GM18873 (cell line): ENCODE measurements around the gene MORC3.
"Not testable (repeated sequence)": the region's sequence is repeated elsewhere in the genome, so short reads cannot be mapped to it uniquely, and the experiment has no call there.

Source experiments
- ATAC-seq: cut with Tn5 transposase; IDR thresholded peaks from one replicate; pipeline ENCODE4 v1.9.1; 2021; ENCODE audit warnings: mild to moderate bottlenecking, moderate library complexity, moderate number of reproducible peaks; ENCODE audit not compliant: unreplicated experiment, low FRiP score

Gene MORC3

DNA sequence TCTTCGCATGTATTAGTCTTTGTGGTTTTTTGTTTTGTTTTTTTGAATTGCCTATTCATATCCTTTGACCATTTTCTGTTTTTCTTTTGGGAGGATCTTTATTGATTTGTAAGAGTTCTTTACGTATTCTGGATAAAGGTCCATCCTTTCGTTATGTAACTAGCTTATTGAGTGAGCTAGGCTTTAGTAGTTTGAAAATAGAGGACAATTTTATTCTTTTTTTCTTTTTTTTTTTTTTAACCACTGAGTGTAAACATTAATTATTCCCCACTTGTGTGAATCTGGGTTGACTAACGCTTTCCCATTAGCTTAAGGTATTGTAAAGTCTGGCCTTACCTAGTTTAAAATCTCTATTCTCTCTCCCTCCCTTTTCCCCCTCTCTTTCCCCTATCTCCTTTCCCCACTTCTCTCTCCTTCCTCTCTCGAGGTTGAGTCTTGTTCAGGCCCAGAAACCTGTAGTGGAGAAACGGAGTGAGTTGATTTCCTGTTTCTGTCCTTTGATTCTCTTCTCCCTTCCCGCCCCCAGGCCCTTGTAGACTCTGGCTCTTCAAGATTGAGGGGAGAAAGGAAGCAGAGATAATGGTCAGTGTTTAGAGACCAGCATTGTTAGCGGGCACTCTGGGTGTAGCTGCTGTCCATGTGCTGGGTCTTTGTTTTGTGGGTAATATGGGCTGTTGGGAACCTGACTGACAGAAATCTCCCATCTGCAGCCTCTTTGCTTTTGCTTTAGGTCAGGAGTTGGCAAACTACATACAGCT lies 1.5 kb downstream of the MORC3 start:
- ATAC-seq = no peak

DNA sequence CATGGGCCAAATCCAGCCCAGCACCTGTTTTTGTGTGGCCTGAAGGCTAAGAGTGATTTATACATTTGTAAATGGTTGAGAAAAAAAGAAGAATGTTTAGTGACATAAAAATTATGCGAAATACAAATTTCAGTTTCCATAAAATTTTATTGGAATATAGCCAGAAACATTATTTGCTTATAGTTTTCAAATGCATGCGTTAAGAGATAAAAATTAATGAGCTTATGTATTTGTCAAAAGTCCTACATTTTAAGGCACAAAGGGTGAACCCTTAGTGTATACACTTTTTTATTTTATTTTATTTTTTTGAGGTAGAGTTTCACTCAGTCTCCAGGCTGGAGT lies 2.1 kb downstream of the MORC3 start:
- ATAC-seq = no peak

DNA sequence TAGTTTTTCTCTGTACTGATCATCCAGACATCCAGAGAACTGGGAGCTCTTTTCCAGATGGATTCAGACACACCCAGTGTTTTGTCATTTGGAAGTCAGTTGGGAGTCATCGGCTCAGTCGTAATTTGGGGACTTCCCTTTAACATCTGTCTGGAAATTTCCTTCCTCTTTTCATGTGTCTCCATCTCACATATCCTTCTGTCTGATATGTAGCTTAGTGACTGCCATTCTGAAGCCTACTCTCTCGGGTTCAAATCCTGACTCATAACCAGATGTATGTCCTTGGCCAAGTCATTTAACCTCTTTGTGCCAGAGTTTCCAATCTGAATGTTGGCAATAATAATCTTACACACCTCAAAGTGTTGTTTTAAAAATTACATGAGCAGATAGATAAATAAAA lies 3.0 kb downstream of the MORC3 start:
- no peak for ATAC-seq

- no peak for ATAC-seq
Measured at GRCh38 chr21:36325373-36326010, 5.5 kb downstream of the MORC3 start.

DNA sequence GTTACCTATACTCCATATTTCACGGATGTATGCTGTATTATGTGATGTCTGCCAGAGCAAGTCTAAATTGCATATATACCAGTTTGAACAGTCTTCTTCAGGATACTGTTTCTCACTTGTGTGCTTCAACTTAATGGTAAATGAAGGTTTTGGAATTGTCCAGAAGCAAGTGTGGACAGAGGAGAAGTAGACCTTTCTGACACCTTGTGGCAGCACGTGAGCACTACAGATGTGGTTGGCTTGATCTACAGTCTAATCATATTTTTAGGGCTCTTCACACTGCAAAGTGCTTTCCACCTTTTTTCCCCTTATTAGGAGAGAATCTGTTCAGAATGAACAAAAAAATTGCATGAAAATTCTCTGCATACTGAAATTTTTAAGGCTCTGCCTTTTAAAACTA lies 10.9 kb downstream of the MORC3 start:
- ATAC-seq = no peak

DNA sequence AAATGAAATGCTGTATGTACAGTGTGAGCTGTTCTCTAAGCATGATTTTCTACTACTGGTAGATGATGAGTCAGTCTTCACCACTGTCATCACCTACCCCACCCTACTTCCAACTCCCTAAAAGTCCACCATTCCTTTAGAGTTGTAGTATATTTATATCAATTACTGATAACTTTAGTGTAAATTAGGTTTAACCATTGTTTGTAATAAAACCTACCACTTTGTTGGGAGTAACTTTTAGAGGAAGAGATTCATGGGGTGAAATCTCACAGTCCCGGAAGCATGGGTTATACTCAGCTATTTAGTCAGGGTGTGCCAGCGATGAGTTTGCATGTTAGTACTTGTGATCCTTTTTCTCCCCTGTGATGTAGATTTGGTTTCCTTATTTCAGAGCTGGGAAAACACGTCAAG lies 17.1 kb downstream of the MORC3 start:
- ATAC-seq = no peak

- no peak for ATAC-seq
Measured at GRCh38 chr21:36338975-36339374, 19.0 kb downstream of the MORC3 start.

GRCh38 chr21:36342581-36342980 lies 22.6 kb downstream of the MORC3 start:
- ATAC-seq = not testable (repeated sequence)

DNA sequence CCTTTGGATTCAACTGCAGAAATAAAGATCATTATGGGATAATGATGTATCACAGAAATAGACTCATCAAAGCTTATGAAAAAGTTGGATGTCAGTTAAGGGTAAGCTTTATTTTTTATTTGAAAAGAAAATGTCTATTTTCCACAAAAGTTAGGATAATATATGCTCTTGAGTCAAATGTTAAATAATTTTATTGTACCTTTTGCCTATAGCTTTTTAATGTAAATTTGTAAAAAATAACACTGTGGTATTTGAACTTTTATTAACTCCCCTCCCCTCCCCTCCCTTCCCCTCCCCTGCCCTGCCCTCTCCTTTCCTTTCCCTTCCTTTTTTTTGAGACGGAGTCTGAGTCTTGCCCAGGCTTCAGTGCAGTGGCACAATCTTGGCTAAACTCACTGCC lies 24.9 kb downstream of the MORC3 start:
- ATAC-seq = no peak

DNA sequence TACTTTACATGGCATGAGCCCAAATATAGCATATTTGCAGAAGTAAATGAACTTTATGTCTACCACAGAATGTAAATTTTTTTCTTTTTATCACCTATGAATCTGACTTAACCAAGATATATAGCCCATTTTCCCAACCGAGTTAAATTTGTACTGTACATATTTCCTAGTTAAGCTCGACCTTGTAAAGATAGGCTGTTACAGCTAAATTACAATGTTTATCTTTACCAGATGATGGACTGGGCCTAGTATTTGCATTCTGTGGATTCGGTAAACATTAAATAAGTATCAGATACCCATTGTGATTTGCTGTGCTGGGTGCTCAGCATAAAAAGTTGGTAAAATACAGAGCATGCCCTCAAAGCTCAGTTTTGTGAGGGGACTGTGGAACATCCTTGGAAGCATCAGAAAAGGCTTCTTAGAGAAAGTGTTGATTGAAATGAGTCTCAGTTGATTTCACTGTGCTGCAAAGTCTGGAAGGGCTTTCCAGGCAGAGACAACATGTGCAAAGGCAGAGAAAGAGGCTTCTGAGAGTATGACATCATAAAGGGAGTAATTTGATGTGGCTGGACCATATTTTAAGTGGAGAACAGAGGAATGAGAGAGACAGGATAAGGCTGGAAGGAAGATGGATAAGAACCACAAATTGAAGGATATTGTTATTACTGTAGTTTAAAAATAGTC lies 27.4 kb downstream of the MORC3 start:
- no peak for ATAC-seq

DNA sequence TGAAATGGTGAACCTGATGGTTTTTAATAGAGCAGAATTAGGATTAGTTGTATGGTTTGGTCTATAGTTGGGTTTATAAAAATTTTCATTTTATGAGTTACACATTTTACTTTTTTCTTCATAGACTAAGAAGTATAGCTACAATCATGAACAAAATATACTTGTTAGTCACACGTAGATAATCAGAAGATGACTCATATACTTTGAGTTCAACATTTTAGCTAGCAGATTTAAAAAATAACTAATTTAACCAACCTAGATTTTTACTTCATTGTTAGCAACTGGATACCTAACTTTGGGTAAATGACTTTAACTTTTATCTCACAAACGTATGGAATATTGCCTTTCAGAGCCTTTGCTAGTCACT lies 27.9 kb downstream of the MORC3 start:
- ATAC-seq = no peak

DNA sequence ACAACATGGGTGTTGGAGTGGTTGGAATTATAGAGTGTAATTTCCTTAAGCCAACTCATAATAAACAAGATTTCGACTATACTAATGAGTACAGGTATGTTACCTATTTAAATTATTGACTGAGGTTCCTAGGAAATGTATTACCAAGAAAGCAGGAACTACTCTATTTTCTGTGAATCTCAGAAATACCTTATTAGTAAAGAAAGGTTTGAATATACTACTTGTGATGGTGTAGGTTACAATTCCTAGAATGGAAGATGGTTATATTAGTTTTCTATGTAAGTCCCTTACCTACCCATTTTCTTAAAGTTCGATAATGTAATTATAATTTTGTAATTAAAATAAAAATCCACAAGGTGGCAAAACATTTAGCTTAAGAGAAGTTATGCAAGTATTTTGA lies 29.3 kb downstream of the MORC3 start:
- ATAC-seq = no peak

DNA sequence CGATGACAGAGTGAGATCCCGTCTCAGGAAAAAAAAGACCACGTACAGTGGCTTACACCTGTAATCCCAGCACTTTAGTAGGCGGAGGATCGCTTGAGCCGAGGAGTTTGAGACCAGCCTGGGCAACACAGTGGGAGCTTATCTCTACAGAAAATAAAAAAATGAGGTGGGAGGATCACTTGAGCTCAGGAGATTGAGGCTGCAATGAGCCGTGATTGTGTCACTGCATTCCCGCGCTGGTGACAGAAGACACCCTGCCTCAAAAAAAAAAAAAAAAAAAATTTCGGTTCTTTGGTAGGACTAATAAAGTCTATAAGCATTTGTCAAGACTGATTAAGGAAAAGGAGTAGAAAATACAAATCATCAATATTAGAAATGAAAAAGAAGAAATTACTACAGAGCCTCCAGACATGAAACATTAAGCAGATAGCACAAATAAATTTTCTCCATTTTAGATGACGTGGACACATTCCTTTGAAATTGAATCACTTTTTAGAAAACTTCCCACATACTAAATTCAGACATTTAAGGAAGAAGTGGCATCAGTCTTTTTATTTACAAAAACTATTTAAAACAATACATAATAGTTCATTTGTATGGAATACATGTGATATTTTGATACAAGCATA lies 30.4 kb downstream of the MORC3 start:
- ATAC-seq = no peak

GRCh38 chr21:36354918-36355680 lies 35.1 kb downstream of the MORC3 start:
- no peak for ATAC-seq

- no peak for ATAC-seq
Measured at GRCh38 chr21:36355868-36356267, 35.9 kb downstream of the MORC3 start.

DNA sequence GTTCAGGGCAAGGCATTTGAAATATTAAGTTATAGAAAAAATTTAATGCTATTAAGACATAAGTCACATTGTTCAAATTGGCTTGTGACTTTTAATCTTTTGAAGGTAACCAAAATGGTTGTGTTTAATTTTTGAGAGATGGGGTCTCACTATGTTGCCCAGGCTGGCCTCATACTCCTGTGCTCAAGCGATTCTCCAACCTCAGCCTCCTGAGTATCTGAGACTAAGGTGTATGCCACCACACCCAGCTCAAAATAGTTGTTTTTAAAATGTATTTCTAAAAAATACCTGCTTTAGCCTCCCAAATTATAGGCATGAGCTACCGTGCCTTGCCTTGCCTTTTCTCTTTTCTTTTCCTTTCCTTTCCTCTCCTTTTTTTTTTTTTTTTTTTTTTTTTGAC lies 39.2 kb downstream of the MORC3 start:
- no peak for ATAC-seq

GRCh38 chr21:36369064-36369685 lies 49.2 kb downstream of the MORC3 start:
- ATAC-seq = no peak

DNA sequence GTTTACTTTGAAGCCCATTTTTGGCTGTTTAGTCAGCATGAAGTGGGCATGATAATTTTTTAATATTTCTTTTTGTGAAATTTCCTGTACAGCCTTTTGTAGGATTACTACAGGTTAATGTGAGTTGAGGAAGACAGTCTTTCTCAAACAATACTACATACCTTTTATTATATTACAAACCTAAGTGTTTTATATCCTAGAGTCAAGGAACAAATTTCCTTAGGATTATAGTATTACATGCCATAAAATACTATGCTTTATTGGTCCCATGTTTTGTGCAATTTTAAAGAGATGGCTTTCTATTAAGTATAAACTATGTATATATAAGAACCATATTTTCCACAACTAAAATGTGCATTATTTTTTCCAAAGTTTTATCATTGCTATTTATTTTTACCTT lies 56.0 kb downstream of the MORC3 start:
- no peak for ATAC-seq

- no peak for ATAC-seq
Measured at GRCh38 chr21:36377391-36377842, 57.4 kb downstream of the MORC3 start.

- no peak for ATAC-seq
Measured at GRCh38 chr21:36379251-36379650, 59.3 kb downstream of the MORC3 start.
